CD14-positive monocyte (primary cell): ENCODE measurements around the gene TIPARP. TPM values are rescaled to one million over a fixed set of nuclear protein-coding genes. Genes with fewer than 3 reads are reported as not detected.

ENCODE experiments used
- DNase-seq, 3 donors: peaks; one replicate each; pipeline ENCODE4 v3.0.0-alpha.2; 2011 to 2022
- H2AFZ ChIP-seq: 2 replicates; pipeline ENCODE4 v1.6.0; 2012; ENCODE audit warnings: mild to moderate bottlenecking, low read depth, low read length, inconsistent platforms; ENCODE audit not compliant: insufficient read depth, poor library complexity, severe bottlenecking
- H3K27ac ChIP-seq, 2 donors: 1 replicate in 1 of 2; 2 replicates in 1 of 2; pipeline ENCODE4 v1.5.1; 2012 to 2013; ENCODE audit warnings: low read length in 2 of 2, control low read depth in 1 of 2, inconsistent platforms in 1 of 2, low read depth in 1 of 2, mild to moderate bottlenecking in 1 of 2
- H3K27me3 ChIP-seq, 2 donors: one replicate each; pipeline versions ENCODE4 v1.6.0 to v1.6.1; 2011 to 2013; ENCODE audit warnings: low read length in 2 of 2; ENCODE audit not compliant: control insufficient read depth in 2 of 2, insufficient read depth in 2 of 2
- H3K36me3 ChIP-seq, 2 donors: replicated peaks in 1 of 2; 1 replicate in 1 of 2; 2 replicates in 1 of 2; pipeline versions ENCODE4 v1.5.1 to v1.6.1; 2012 to 2013; ENCODE audit warnings: low read length in 2 of 2, control low read depth in 1 of 2, inconsistent platforms in 1 of 2, mild to moderate bottlenecking in 1 of 2; ENCODE audit not compliant: insufficient read depth in 2 of 2, control insufficient read depth in 1 of 2
- H3K4me1 ChIP-seq, 2 donors: 1 replicate in 1 of 2; 2 replicates in 1 of 2; pipeline versions ENCODE4 v1.5.1 to v1.6.1; 2012 to 2013; ENCODE audit warnings: low read length in 2 of 2, control low read depth in 1 of 2, inconsistent platforms in 1 of 2, mild to moderate bottlenecking in 1 of 2, moderate library complexity in 1 of 2; ENCODE audit not compliant: insufficient read depth in 2 of 2, control insufficient read depth in 1 of 2
- H3K4me2 ChIP-seq: replicated peaks from 2 replicates; pipeline ENCODE3; 2012; ENCODE audit warnings: low read length, moderate library complexity, mild to moderate bottlenecking; ENCODE audit not compliant: poor library complexity, severe bottlenecking; ENCODE audit errors: extremely low read depth
- H3K4me3 ChIP-seq, 3 experiments: fragments of 200-600 bp in 1 of 3; sonication (generic) in 1 of 3; replicated peaks in 1 of 3; 1 replicate in 2 of 3; 2 replicates in 1 of 3; pipeline ENCODE4 v1.5.1; 2011 to 2013; ENCODE audit warnings: low read length in 3 of 3, mild to moderate bottlenecking in 3 of 3, control low read depth in 2 of 3, low read depth in 2 of 3, inconsistent platforms in 1 of 3, moderate library complexity in 1 of 3
- H3K79me2 ChIP-seq: 2 replicates; pipeline ENCODE4 v1.6.0; 2012; ENCODE audit warnings: mild to moderate bottlenecking, control low read depth, inconsistent platforms, low read length, moderate library complexity; ENCODE audit not compliant: insufficient read depth
- H3K9ac ChIP-seq: 2 replicates; pipeline ENCODE4 v1.6.0; 2017; ENCODE audit warnings: low read length, mild to moderate bottlenecking; ENCODE audit not compliant: insufficient read depth, poor library complexity, severe bottlenecking
- H3K9me3 ChIP-seq, 2 donors: replicated peaks in 1 of 2; 1 replicate in 1 of 2; 2 replicates in 1 of 2; pipeline versions ENCODE4 v1.5.1 to v1.6.1; 2012 to 2013; ENCODE audit warnings: low read length in 2 of 2, control low read depth in 1 of 2; ENCODE audit not compliant: control insufficient read depth in 1 of 2, insufficient read depth in 1 of 2
- H4K20me1 ChIP-seq: 2 replicates; pipeline ENCODE4 v1.6.0; 2012; ENCODE audit warnings: mild to moderate bottlenecking, low read length, control low read depth, moderate library complexity; ENCODE audit not compliant: insufficient read depth
- H3K27ac Mint-ChIP-seq, 7 donors: one replicate each; pipeline ENCODE4 v1.8.0; 2020; ENCODE audit warnings: mild to moderate bottlenecking in 7 of 7, mixed read lengths in 7 of 7, moderate library complexity in 6 of 7, inconsistent platforms in 2 of 7
- H3K27me3 Mint-ChIP-seq, 3 donors: one replicate each; pipeline ENCODE4 v1.8.0; 2021 to 2022; ENCODE audit warnings: low read depth in 3 of 3, mild to moderate bottlenecking in 3 of 3, mixed read lengths in 3 of 3, moderate library complexity in 3 of 3, inconsistent platforms in 1 of 3
- H3K36me3 Mint-ChIP-seq, 2 donors: one replicate each; pipeline ENCODE4 v1.8.0; 2020; ENCODE audit warnings: mixed read lengths in 2 of 2, inconsistent platforms in 1 of 2, mild to moderate bottlenecking in 1 of 2
- H3K4me1 Mint-ChIP-seq: one replicate; pipeline ENCODE4 v1.8.0; 2020; ENCODE audit warnings: mild to moderate bottlenecking, mixed read lengths
- H3K4me3 Mint-ChIP-seq, 2 donors: one replicate each; pipeline ENCODE4 v1.8.0; 2020; ENCODE audit warnings: mild to moderate bottlenecking in 2 of 2, mixed read lengths in 2 of 2, moderate library complexity in 1 of 2
- H3K9me3 Mint-ChIP-seq, 7 donors: one replicate each; pipeline ENCODE4 v1.8.0; 2020 to 2022; ENCODE audit warnings: mixed read lengths in 7 of 7, mild to moderate bottlenecking in 6 of 7, moderate library complexity in 6 of 7, inconsistent platforms in 2 of 7
- CTCF ChIP-seq: fragments of 200-600 bp; IDR thresholded peaks from one replicate; pipeline ENCODE4 v1.8.0; 2022; ENCODE audit warnings: antibody characterized with exemption, mild to moderate bottlenecking
- WGBS: methylation state at CpG from one replicate; pipeline ENCODE4 v1.1.5; 2013; ENCODE audit warnings: missing lambda C conversion rate; ENCODE audit not compliant: insufficient coverage; 5-methylcytosine and 5-hydroxymethylcytosine counted together
- intact Hi-C, 2 donors: fragments of 100-400 bp; cut with micrococcal nuclease; formaldehyde crosslinking; loops; one replicate each; pipeline versions ENCODE4 v1.15.0 to v1.15.1; 2023
- polyA plus RNA-seq, 3 donors: library from polyadenylated mRNA; depleted of rRNA in 1 of 3; unstranded in 2 of 3; stranded (reverse) in 1 of 3; fragments of 300-500 nt in 2 of 3; fragments of >200 nt in 1 of 3; fragmentation: Illumina TruSeq in 2 of 3; gene quantifications; 1 replicate in 2 of 3; 2 replicates in 1 of 3; pipeline ENCODE4 v1.2.3, GENCODE V29; 2012 to 2021

The TIPARP gene
- polyA plus RNA-seq, 3 donors, result 12.7 to 42.5 (median 16.7) TPM

- peak overlapping the region in 2 of 7 donors; percentile 5 to 50 for H3K27ac Mint-ChIP-seq
- no peak overlapping the region for H3K4me2 ChIP-seq
- no peak overlapping the region for H2AFZ ChIP-seq
- H3K4me1 Mint-ChIP-seq, result peaks cover 4% of the 10 kb centered on the region
- H3K9me3 ChIP-seq, result no peaks in the 10 kb centered on the region
- H3K27ac ChIP-seq, result no peak overlapping the region
- WGBS, result 85% methylated on average over 1 of the region's 2 CpGs
- H3K4me3 Mint-ChIP-seq, result no peak overlapping the region
- no peaks in the 10 kb centered on the region for H3K4me1 ChIP-seq
- no peaks in the 10 kb centered on the region for H3K36me3 Mint-ChIP-seq
- intact Hi-C loops, result no loop called here
- H3K4me3 ChIP-seq, result no peak overlapping the region
- no peak overlapping the region for H3K9ac ChIP-seq
- H3K27me3 ChIP-seq, result no peaks in the 10 kb centered on the region
- no peaks in the 10 kb centered on the region for H3K36me3 ChIP-seq
- H3K27me3 Mint-ChIP-seq, result no peaks in the 10 kb centered on the region
- H3K9me3 Mint-ChIP-seq, result no peaks in the 10 kb centered on the region
- TF ChIP-seq CTCF, result no peak
- DNase-seq, result no peak
- H3K79me2 ChIP-seq, result no peaks in the 10 kb centered on the region
- no peaks in the 10 kb centered on the region for H4K20me1 ChIP-seq
Measured at GRCh38 chr3:156723182-156723619, 48.8 kb downstream of the TIPARP start.

GRCh38 chr3:156725682-156726081 lies 51.3 kb downstream of the TIPARP start:
- no peak overlapping the region for H3K4me3 ChIP-seq
- Mint-ChIP-seq H3K9me3 (no peaks in the 10 kb centered on the region), H3K27me3 (peaks cover 0 to 1% (median 0%) of the 10 kb centered on the region in 3 donors), H3K27ac (no peak overlapping the region), H3K4me3 (no peak overlapping the region), H3K36me3 (no peaks in the 10 kb centered on the region), H3K4me1 (peaks cover 4% of the 10 kb centered on the region)
- no peak overlapping the region for H3K27ac ChIP-seq
- WGBS, result 45% methylated on average over 2 of the region's 4 CpGs
- intact Hi-C loops, result no loop called here
- no peaks in the 10 kb centered on the region for H3K4me1 ChIP-seq
- H2AFZ ChIP-seq, result no peak overlapping the region
- H3K9me3 ChIP-seq, result no peaks in the 10 kb centered on the region
- H4K20me1 ChIP-seq, result no peaks in the 10 kb centered on the region
- no peaks in the 10 kb centered on the region for H3K27me3 ChIP-seq
- no peaks in the 10 kb centered on the region for H3K36me3 ChIP-seq
- no peak for TF ChIP-seq CTCF
- peak in 2 of 3 donors; percentile 35 to 36 for DNase-seq
- H3K4me2 ChIP-seq, result no peak overlapping the region
- H3K79me2 ChIP-seq, result no peaks in the 10 kb centered on the region
- H3K9ac ChIP-seq, result no peak overlapping the region
